NCI-H460 (cell line): ENCODE data around the gene MACROD2. TPM values are rescaled to one million over a fixed set of nuclear protein-coding genes. Genes with fewer than 3 reads are reported as not detected.

ENCODE experiments used
- DNase-seq: peaks from one replicate; pipeline ENCODE4 v3.0.0-alpha.2; 2016; ENCODE audit warnings: low read depth; ENCODE audit errors: extremely low read depth
- total RNA-seq: library from RNA; depleted of rRNA; stranded (reverse); fragments of >200 nt; shearing (Covaris generic); gene quantifications from 2 replicates; pipeline ENCODE4 v1.2.3, GENCODE V29; 2014

The MACROD2 gene
- total RNA-seq, 1 experiment from 2014 or later = 2.0 TPM

DNA sequence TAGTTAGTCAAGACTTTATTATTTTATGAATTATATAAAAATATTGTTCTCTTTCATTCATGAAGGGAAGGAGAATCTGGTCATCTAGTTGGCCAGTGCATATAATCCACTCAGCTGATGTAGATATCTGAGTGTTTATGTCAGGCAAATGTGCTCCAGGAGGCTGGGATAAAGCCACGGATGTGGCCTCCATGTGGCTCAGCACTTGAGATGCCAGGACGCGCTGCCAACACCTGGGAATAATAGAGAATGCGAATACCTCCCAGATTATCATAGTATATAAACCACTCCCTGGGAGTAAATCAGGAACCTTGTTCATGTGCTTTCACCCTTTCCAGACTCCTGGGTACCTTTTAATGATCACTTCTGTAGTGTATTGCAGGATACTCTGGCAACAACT is 1571.9 kb downstream of the MACROD2 start:
- no peak for DNase-seq

- DNase-seq = no peak
Measured at GRCh38 chr20:15570156-15570555, 1574.8 kb downstream of the MACROD2 start.

DNA sequence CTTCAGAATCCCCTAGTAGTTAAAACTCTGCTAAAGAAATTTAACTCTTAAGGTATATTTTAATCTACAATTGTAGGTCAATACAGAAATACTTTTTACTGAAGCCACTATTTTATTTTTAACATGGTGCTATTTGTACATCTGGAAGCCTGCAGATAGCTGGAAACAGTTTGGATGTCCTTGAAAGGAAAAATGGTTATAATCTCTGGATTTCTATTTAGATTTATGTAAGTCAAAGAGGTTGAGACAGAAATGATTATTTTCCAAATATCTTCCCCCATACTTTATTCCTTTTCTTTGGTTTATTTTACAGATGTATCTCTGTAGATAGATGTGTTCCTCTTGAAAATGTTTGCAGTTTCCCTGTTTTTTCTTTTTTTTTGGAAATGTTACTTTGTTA is 1575.7 kb downstream of the MACROD2 start:
- DNase-seq = no peak

GRCh38 chr20:15575255-15575654 is 1579.9 kb downstream of the MACROD2 start:
- DNase-seq = no peak

DNA sequence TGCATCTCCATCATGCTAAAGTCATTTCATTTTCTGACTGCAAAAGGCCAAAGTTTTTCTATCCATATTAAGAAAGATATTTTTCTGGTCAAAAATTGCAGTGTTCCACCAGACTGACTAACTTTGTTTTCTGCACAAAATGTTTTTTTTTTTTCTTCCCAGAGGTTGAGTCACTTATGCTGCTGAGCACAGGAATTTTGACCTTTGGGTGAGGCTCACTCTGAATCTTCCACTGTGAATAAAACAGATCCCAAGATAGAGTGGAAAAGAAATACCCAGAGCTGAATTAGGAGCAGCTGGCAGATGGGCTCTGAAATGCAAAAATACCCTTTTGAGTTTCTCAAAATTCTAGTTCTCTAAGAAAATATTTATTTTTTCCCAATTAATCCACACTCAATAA is 1581.1 kb downstream of the MACROD2 start:
- DNase-seq = no peak

GRCh38 chr20:15578113-15578512 is 1582.8 kb downstream of the MACROD2 start:
- DNase-seq = no peak

GRCh38 chr20:15579688-15580087 is 1584.4 kb downstream of the MACROD2 start:
- no peak for DNase-seq

GRCh38 chr20:15582146-15582760 is 1586.9 kb downstream of the MACROD2 start:
- no peak for DNase-seq

DNA sequence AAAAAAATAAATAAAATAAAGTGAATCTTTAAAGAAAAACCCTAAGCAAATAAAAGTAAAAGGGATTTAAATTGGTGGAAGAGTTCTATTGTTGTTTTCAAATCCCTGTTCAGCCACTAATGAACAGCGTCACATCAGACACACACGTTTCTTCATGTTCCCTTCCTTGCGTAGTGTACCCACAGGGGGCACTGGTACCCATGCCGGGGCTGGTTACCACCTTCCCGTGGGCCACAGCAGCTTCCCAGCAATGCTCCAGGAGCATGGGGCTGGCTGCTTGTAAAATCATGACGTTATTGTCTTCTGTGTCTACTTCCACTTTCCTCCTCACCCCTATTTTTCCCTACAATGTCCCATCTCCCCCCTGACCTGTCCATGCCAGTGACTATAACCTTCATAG is 1589.2 kb downstream of the MACROD2 start:
- no peak for DNase-seq

GRCh38 chr20:15593081-15593480 is 1597.8 kb downstream of the MACROD2 start:
- DNase-seq = no peak

DNA sequence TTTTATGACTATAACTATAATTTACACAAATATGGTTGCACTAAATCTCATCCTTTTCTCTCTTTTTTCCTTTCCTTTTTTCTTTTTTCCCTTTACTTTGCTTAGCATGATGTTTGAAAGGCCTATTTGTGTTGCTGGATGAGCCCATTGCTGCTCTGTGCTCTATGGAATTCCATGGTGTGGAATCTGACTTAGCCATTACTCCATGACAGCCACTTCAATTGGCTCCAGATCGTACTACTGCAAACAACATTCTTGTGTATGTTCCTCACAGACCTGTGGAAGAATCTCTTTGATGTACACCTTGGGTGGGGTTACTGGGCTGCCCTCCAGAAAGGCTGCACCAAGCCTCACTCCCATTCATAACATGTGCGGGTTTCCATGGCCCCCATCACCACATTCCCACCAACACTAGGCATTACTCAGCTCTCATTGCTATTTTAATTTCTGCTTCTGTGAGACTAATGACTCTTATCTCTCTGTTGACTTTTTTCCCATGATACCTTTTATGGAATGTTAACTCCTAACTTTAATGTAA is 1598.9 kb downstream of the MACROD2 start:
- no peak for DNase-seq

DNA sequence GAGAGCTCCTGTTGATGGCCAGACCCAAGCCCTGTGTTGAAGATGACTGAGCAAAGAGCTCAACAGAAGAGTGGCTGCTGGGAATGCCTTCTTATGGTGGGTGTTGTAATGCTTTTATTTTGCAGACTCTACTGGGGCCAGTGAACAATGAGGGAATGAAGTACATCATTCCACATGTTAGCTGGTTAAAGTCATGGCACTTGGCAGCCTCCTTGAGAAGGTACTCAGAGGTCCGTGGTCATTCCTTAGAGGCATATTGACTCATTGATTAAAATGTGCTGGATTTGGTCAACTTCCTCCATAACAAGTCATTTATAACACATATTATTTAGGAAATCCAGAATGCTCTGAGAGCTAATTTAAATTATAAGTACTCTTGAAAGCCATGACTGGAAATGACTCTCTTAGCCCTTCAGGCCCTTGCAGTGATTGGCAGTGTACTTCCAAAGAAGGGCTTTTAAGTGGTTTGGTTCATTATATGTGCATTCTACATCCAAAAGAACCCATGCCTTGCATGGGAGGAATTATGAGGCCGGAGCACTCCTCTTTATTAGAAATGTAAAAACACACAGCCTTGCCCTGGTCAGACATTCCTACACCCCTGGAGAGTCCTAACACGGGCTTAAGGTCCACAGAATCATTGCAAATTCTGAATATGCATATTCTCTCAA is 1601.0 kb downstream of the MACROD2 start:
- no peak for DNase-seq

DNA sequence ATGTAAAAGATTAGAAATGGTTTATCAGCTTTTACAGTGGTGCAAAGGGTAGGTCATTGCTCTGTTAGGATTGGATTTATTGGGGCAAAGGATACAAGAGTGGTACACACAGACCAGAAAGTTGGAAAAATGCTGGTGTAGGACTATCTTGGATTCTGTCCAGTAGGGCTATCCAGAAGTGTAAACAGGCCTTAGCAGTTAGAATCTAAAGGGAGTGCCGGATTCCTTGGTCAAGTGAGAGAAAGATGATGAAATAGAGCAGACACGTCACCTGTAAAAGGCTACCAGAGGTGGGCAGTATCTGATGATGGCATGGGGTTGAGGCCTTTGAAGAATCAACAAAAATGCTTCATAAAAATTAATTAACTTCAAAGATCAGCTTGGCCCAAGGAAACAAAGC is 1602.0 kb downstream of the MACROD2 start:
- no peak for DNase-seq

GRCh38 chr20:15599961-15600360 is 1604.6 kb downstream of the MACROD2 start:
- DNase-seq = no peak

- no peak for DNase-seq
Measured at GRCh38 chr20:15600565-15600964, 1605.2 kb downstream of the MACROD2 start.

DNA sequence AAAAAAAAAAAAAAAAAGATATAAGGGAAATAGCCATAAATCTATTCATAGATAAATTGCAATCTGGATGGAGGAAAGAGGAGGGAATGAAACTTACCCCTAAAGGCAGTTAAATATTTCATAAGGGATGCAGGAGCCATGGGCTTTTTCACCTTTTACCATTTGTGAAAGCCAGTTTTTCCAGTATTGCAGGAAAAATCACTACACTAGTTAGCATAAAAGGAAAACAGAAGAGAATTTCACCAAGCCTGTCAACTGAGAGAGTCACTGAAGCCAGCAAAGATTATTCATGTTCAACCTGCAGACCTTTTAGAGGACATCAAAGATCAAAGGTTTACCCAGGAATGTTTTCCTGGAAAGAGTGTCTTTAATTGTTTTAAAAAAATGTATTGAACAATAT is 1608.2 kb downstream of the MACROD2 start:
- no peak for DNase-seq

DNA sequence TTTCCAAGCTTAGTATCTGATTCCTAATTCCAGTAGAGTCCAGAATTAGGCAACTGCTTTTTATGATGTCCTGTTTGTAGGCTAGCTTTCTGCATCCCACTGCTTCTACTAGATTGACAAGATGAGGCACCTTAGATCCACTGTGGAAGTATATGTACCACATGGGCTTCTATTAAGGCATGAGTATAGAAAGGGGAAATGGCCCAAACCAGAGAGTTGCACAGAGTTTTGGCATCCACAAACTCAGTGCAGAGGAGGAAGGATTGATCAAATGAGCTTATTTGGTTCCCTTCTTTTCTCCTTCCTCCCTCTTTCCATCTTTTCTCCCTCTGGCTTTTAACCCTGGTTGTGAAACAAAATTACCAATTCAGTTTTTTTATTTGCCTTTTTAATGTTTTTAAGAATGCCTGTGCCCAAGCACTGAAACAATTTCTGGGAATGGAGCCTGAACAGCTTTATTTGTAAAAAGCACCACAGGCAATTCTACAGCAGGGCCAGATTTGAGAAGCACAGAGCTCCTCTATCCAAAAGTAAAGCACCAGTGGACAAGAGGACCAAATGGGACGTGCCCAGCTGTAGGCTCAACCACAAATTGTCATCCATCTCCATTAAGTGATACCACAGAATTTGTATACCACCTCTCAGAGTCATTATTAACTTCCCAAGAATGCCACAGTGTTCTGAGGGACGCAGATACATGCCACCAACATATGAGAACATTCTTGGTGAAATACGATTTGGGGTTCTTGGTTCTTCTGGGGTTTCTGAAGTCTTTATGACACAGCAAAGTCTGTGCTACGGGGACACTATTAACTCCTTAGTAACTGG is 1608.9 kb downstream of the MACROD2 start:
- no peak for DNase-seq

DNA sequence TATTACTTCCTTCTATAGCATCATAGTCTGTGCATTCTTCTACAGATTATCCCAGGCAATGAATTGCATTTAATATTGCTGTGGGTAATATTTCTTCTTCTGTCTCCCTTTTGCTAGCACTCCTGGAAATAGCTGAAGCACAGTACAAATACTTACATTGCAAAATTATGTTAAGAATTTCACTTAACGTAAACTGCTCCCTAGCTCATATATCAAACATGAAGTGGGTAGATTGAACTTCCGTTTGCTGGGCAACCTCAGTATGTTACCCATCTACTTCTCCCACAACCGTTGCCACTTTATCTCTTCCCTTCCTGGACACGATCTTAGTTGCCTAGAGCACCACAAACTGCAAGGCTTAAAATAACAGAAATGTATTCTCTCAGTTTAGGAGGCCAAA is 1614.6 kb downstream of the MACROD2 start:
- no peak for DNase-seq

- no peak for DNase-seq
Measured at GRCh38 chr20:15610787-15611186, 1615.5 kb downstream of the MACROD2 start.

DNA sequence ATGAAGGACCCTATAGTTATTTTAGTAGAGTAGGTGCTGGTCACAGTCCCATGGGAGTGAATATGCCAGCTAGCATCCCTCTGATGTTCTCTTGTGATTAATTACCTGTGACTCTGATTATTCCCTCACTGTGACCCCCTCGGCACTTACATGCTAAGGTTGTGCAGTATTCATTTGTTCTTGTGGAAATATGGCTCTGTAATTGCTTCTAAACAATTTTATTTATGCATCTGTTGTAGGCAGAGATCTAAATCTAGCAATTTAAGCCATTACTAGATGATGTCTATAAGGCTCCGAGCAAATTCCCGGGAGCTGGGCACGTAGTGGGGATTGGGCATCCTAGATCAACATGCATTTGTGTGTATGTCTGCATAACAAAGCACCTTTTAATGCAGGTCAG is 1616.2 kb downstream of the MACROD2 start:
- DNase-seq = no peak

- no peak for DNase-seq
Measured at GRCh38 chr20:15612198-15612597, 1616.9 kb downstream of the MACROD2 start.

DNA sequence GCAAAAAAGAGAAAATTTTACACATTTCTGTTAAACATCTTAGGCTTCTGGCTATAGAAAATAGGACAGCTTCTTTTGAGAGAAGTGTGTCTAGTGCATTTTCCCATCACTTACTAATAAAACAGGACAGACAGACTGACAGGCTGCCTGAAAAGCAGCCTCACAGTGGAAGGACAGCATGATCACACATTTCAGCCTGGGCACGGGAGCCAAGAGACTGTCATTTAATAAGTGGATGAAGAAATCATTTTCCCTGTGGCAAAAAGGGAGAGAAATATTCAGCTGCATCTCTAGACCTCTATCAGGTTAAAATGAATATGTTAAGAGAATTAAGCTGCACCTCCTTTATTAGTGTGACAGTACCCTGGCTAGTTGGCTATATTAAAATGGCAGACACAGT is 1617.5 kb downstream of the MACROD2 start:
- no peak for DNase-seq
